HEK293T (cell line): Measurements from ENCODE around the gene CEBPB.

ENCODE experiments used
- CTCF ChIA-PET: fragments of 350-600 bp; formaldehyde crosslinking; extraction: SDS; loops from one replicate; lab custom pipeline; 2021; ENCODE audit warnings: antibody characterized with exemption, inconsistent platforms; lab: Yijun Ruan, JAX
- POLR2A ChIA-PET: fragments of 350-600 bp; formaldehyde crosslinking; extraction: SDS; loops from one replicate; lab custom pipeline; 2020; ENCODE audit warnings: antibody characterized with exemption, inconsistent platforms; lab: Yijun Ruan, JAX
- DNase-seq: peaks from one replicate; pipeline ENCODE4 v3.0.0; 2012; ENCODE audit warnings: mixed read lengths; ENCODE audit errors: extremely low spot score
- ARNT ChIP-seq: fragments of 450-650 bp; IDR thresholded peaks from 2 replicates; pipeline ENCODE4 v1.6.1; 2017; ENCODE audit warnings: mild to moderate bottlenecking
- BHLHE40 ChIP-seq: fragments of 450-650 bp; IDR thresholded peaks from 2 replicates; pipeline ENCODE4 v1.6.1; 2016; ENCODE audit warnings: mild to moderate bottlenecking, moderate library complexity, borderline replicate concordance
- CTBP1 ChIP-seq: fragments of 450-650 bp; IDR thresholded peaks from 2 replicates; pipeline ENCODE4 v1.6.1; 2016; ENCODE audit warnings: borderline replicate concordance
- ELF4 ChIP-seq: fragments of 450-650 bp; IDR thresholded peaks from 2 replicates; pipeline ENCODE4 v1.6.1; 2017; ENCODE audit warnings: antibody characterized with exemption
- FOXA1 ChIP-seq: fragments of 450-650 bp; IDR thresholded peaks from 2 replicates; pipeline ENCODE4 v1.6.1; 2016; ENCODE audit warnings: mild to moderate bottlenecking
- FOXK2 ChIP-seq: fragments of 450-650 bp; IDR thresholded peaks from 2 replicates; pipeline ENCODE4 v1.6.1; 2016; ENCODE audit warnings: mild to moderate bottlenecking
- FOXM1 ChIP-seq: fragments of 450-650 bp; IDR thresholded peaks from 2 replicates; pipeline ENCODE4 v1.6.1; 2017; ENCODE audit warnings: mild to moderate bottlenecking, borderline replicate concordance
- HDGF ChIP-seq: fragments of 450-650 bp; IDR thresholded peaks from 2 replicates; pipeline ENCODE4 v1.6.1; 2017; ENCODE audit warnings: antibody characterized with exemption, borderline replicate concordance
- L3MBTL2 ChIP-seq: fragments of 450-650 bp; conservative IDR thresholded peaks from 2 replicates; pipeline ENCODE4 v1.6.1; 2016; ENCODE audit warnings: mild to moderate bottlenecking
- LEF1 ChIP-seq: fragments of 450-650 bp; IDR thresholded peaks from 2 replicates; pipeline ENCODE4 v1.6.1; 2017; ENCODE audit warnings: mild to moderate bottlenecking, borderline replicate concordance
- NFRKB ChIP-seq: fragments of 450-650 bp; IDR thresholded peaks from 2 replicates; pipeline ENCODE4 v1.6.1; 2016; ENCODE audit warnings: mild to moderate bottlenecking, moderate library complexity
- SP1 ChIP-seq: fragments of 450-650 bp; IDR thresholded peaks from 2 replicates; pipeline ENCODE4 v1.6.1; 2017
- SUZ12 ChIP-seq: fragments of 450-650 bp; IDR thresholded peaks from 2 replicates; pipeline ENCODE4 v1.6.1; 2016; ENCODE audit warnings: mild to moderate bottlenecking
- TARDBP ChIP-seq: fragments of 450-650 bp; IDR thresholded peaks from 2 replicates; pipeline ENCODE4 v1.6.1; 2016
- ZNF384 ChIP-seq: fragments of 450-650 bp; IDR thresholded peaks from 2 replicates; pipeline ENCODE4 v1.6.1; 2016
- TF ChIP-seq, protein P1 (sequence below): fragments of 450-650 bp; IDR thresholded peaks from 2 replicates; pipeline ENCODE4 v1.6.1; 2016

The CEBPB gene

DNA sequence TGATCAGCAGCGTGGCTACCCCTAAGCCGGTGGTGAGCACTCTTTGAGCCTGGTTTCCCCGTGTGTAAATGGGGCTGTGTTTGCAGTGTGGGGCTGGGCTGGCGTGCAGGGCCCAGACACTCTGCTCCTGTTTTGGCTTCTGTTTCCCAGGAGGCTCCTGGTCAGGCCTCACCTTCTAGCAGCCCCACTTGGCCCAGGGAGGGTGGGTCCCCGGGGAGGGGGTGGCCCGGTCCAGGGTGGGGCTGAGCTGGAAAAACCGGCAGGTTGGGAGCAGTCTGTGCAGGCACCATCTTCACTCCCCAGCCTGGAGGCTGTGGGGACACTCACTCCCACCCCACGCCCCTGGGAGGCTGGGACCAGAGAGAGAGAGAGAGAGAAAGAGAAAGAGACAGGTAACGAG, 25.3 kb downstream of the CEBPB start:
- no peak for DNase-seq
- CTCF ChIA-PET: no interaction called here
- no peak for TF ChIP-seq BHLHE40
- no peak for TF ChIP-seq FOXM1
- TF ChIP-seq SUZ12: no peak
- no peak for TF ChIP-seq ARNT
- no peak for TF ChIP-seq ELF4
- no peak for TF ChIP-seq FOXA1
- TF ChIP-seq TARDBP: no peak
- no peak for TF ChIP-seq FOXK2
- TF ChIP-seq LEF1: no peak
- TF ChIP-seq, protein P1, sequence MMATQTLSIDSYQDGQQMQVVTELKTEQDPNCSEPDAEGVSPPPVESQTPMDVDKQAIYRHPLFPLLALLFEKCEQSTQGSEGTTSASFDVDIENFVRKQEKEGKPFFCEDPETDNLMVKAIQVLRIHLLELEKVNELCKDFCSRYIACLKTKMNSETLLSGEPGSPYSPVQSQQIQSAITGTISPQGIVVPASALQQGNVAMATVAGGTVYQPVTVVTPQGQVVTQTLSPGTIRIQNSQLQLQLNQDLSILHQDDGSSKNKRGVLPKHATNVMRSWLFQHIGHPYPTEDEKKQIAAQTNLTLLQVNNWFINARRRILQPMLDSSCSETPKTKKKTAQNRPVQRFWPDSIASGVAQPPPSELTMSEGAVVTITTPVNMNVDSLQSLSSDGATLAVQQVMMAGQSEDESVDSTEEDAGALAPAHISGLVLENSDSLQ: no peak
- no peak for TF ChIP-seq SP1
- no peak for TF ChIP-seq HDGF
- TF ChIP-seq ZNF384: no peak
- TF ChIP-seq CTBP1: no peak
- TF ChIP-seq NFRKB: no peak
- TF ChIP-seq L3MBTL2: no peak
- POLR2A ChIA-PET: no interaction called here

DNA sequence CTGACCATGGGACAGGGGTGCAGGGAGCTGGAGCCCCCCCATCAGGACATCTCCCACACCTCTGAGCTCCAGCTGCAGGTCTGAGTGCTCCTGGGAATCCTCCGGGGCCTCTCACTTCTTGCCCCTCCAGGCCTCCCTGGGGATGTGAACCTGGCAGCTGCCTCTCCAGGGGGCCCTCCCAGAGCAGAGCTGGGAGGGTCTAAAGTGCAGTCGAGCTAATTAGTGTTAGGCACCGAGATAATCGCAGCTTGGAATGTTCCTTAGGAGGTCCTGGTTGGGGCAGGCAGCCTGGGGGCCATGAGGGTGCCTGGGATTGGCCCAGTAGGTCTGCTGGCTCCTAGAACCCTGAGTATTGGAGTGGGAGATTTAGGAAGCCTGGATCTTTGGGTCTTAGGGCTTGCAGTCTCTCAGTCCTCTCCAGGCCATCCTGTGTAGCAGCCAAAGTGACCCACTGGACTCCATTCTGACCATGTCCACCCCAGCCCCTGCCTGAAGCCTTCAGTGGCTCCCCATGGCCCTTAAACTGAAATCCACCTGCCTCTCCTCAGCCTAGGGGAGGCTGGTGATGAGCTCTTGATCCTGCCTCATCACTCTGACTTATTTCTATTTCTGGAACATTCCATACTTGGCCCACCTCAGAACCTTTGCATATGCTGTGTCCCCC, 26.0 kb downstream of the CEBPB start:
- CTCF ChIA-PET: interaction anchor here (0.9 kb wide), 1 partner anchor 65 kb away, joined by 3 read pairs; no protein-coding TSS in a partner anchor
- TF ChIP-seq NFRKB: no peak
- no peak for TF ChIP-seq HDGF
- no peak for TF ChIP-seq CTBP1
- no peak for TF ChIP-seq BHLHE40
- no peak for TF ChIP-seq TARDBP
- TF ChIP-seq, protein P1: no peak
- TF ChIP-seq SP1: no peak
- no peak for TF ChIP-seq FOXA1
- TF ChIP-seq SUZ12: no peak
- no peak for TF ChIP-seq FOXM1
- POLR2A ChIA-PET: interaction anchor here (0.6 to 1.0 kb wide), 2 partner anchors 25 to 66 kb away, joined by 3 to 4 read pairs; no protein-coding TSS in a partner anchor
- DNase-seq: no peak

DNA sequence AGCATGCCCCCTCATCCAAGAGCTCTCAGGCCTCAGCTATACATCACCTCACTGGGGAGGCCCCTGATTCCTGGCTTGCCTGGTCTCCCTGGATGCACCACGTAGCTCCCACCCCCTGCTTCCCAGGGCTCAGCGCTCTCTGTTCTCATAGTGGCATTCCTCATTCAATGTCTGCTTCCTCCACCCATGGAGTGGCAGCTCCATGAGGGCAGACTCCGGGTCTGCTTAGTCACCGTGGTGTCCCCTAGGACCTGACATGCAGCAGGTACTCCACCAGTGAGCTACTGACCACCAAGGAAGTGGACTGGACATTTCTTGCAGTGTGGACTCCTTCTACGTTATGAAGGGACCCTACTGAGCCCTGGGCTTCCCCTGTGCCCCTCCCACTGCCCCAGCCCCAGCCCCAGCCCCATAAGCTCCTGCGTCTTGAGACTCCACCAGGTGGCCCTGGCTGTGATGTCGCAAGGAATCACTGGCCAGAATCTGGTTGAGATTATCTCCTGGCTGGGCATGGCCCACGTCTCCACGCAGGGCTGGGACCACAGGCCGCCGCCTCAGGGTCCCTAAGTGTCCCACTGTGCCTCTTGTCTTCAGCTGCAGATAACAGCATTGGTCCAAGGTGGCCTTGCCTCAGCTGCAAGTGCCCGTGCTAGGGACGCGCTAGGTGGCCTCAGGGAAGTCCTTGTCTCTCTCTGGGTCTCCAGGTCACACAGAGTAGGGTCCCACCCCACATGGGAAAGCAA, 26.7 kb downstream of the CEBPB start:
- POLR2A ChIA-PET: interaction anchor here (0.6 to 1.0 kb wide), 2 partner anchors 26 to 66 kb away, joined by 3 to 4 read pairs; no protein-coding TSS in a partner anchor
- CTCF ChIA-PET: interaction anchor here (0.9 to 1.1 kb wide), 2 partner anchors 9 to 64 kb away, joined by 3 read pairs; no protein-coding TSS in a partner anchor
- TF ChIP-seq ELF4: no peak
- no peak for TF ChIP-seq FOXM1
- no peak for TF ChIP-seq BHLHE40
- TF ChIP-seq FOXA1: no peak
- no peak for TF ChIP-seq ZNF384
- no peak for TF ChIP-seq CTBP1
- no peak for TF ChIP-seq SP1
- no peak for TF ChIP-seq TARDBP
- no peak for TF ChIP-seq SUZ12
- TF ChIP-seq LEF1: no peak
- no peak for DNase-seq

DNA sequence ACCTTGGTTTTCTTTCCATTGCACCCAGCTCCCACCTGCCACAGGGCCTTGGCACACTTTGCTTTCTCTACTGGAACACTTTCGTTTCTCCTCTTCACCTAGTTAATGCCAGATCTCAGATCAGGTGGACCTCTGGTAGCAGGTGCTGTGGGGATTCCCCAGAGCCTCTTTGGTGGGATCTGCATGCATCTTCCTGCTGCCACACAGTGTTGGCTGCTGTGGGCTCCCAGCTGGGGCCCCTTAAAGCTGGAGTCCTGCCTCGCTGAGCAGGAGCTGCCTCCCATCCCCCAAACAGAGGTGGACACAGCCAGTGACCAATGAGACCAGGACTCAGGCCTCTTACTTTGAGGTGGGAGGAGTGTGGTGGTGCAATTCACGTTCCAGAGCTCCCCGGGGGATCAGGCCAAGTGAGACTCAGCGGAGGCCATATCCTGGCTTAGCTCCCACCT, 28.4 kb downstream of the CEBPB start:
- TF ChIP-seq LEF1 (no peak), ARNT (no peak), HDGF (no peak), BHLHE40 (no peak), TARDBP (no peak), NFRKB (no peak), FOXA1 (no peak), FOXM1 (no peak), ZNF384 (no peak)
- TF ChIP-seq, protein P1: no peak
- ChIA-PET CTCF (no interaction called here), POLR2A (no interaction called here)
- DNase-seq: no peak

DNA sequence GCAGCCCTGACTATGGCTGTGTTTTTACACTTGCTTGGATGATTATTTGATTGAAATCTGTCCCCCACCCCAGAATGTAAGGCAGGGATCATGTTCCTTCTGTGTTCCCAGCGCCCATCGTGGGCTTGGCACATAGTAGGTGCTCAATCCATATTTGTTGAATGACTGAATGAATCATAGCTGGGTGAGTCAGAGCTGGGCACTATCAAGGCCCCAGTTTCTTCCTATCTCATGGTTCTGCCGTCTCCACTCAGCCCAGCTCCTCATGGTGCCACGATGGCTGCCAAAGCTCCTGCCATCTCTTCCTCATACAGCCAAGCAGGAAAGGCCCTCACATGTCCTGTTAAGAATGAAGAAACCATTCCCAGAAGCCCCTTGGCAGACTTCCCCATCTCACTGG, 29.0 kb downstream of the CEBPB start:
- DNase-seq: no peak
- ChIA-PET POLR2A (no interaction called here), CTCF (no interaction called here)
- no peak for TF ChIP-seq L3MBTL2

DNA sequence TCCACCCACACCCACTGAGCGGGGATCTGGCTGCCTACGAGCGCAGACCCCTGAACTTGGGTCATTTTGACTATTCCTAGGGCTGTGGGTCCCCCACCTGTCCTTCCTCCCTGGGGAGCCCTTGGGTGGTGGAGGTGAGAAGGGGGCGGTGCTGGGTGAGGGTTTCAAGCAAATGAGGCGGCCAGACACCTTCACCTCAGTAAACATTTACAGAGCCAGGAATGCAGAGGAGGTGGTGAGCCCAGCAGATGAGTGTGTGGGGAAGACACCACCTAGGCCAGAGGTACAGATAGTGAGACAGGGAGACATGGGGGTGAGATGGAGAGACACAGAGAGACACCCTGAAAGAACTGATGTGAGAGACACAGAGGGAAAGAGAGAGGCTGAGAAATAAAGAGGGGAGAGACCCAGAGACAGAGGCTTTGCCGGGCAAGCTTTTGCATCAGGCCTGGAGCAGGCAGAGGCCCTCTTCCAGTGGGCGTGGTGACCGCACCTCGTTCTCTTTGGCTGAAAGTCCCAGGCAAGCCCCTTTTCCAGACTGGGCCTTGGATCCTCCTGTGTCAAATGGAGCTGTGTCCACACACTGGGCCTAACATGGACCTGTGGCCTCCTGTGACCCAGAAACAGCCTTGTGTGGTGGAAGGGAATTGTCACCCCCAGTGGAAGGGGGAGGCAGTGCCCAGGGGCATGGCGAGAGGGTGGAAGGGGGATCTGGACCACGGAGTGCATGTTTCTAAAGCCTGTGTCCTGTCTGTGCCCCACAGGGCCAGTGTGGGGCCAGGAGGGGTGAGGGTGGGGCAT, 29.7 kb downstream of the CEBPB start:
- POLR2A ChIA-PET: no interaction called here
- CTCF ChIA-PET: no interaction called here
- no peak for DNase-seq
- TF ChIP-seq FOXA1 (no peak), ZNF384 (no peak), HDGF (no peak), LEF1 (no peak), ARNT (no peak), ELF4 (no peak), FOXK2 (no peak), NFRKB (no peak)
